Skeletal muscle tissue (tissue), 4 donors: Measurements from ENCODE around the gene GLIS1. TPM values are rescaled to one million over a fixed set of nuclear protein-coding genes. Genes with fewer than 3 reads are reported as not detected.

Experiments
- H3K27ac ChIP-seq: one replicate; pipeline ENCODE4 v1.7.0; 2013; ENCODE audit warnings: mild to moderate bottlenecking, low read depth, low read length, inconsistent platforms
- H3K27me3 ChIP-seq, 3 donors: one replicate each; pipeline ENCODE4 v1.7.0; 2013; ENCODE audit warnings: low read length in 3 of 3; ENCODE audit not compliant: control insufficient read depth in 3 of 3, insufficient read depth in 3 of 3
- H3K36me3 ChIP-seq, 3 donors: one replicate each; pipeline ENCODE4 v1.7.0; 2013; ENCODE audit warnings: low read length in 3 of 3; ENCODE audit not compliant: control insufficient read depth in 3 of 3, insufficient read depth in 3 of 3
- H3K4me1 ChIP-seq, 3 donors: one replicate each; pipeline ENCODE4 v1.7.0; 2013; ENCODE audit warnings: low read length in 3 of 3, mild to moderate bottlenecking in 3 of 3; ENCODE audit not compliant: control insufficient read depth in 3 of 3, insufficient read depth in 3 of 3
- H3K4me3 ChIP-seq, 3 donors: one replicate each; pipeline ENCODE4 v1.7.0; 2013; ENCODE audit warnings: low read length in 3 of 3
- H3K9ac ChIP-seq, 3 donors: one replicate each; pipeline ENCODE4 v1.7.0; 2013; ENCODE audit warnings: low read length in 3 of 3, mild to moderate bottlenecking in 3 of 3, moderate library complexity in 2 of 3, low read depth in 1 of 3
- H3K9me3 ChIP-seq, 3 donors: one replicate each; pipeline ENCODE4 v1.7.0; 2013; ENCODE audit warnings: low read length in 3 of 3; ENCODE audit not compliant: control insufficient read depth in 3 of 3
- total RNA-seq: library from RNA; depleted of rRNA; stranded (reverse); fragments of >200 nt; gene quantifications from one replicate; pipeline ENCODE4 v1.2.3, GENCODE V29; 2014
- donor health status: Osteomylitis.

GLIS1 gene
- total RNA-seq, 1 donor from 2014 or later: not detected

DNA sequence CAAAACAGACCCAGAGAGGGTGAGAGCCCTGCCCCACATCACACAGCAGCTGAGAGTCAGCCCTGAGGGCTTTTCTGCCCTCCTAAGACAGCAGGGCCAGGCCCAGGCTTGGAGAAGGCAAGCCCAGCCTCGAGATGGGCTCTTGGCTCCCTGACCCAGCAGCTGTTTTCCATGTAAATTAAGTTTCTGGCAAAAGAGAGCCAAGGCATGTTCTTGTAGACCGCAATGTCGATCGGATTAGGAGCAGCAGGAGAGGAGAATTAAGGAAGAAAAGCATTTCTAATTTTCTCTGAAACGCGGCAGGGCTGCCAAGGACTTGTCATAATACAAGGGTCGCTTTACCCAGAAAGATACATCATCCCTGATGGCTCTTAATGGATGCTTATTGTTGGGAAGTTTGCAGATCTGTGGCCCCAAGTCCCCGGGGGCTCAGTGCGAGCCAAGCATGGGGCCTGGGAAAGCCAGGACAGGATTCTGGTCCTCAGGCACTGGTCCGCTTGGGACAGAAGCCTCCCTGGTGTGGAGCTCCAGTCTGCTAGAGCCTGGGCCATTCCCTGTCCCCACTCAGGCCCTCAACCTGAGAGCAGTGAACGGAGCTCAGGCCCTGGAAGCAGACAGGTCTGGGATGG, 216.9 kb downstream of the GLIS1 start:
- peak overlapping the region in 1 of 3 donors; percentile 16 for H3K9ac ChIP-seq
- peaks cover 29 to 44% (median 32%) of the 10 kb centered on the region in 3 donors for H3K4me1 ChIP-seq
- no peaks in the 10 kb centered on the region for H3K9me3 ChIP-seq
- peaks cover 0 to 3% (median 0%) of the 10 kb centered on the region in 3 donors for H3K27me3 ChIP-seq
- H3K4me3 ChIP-seq: no peak overlapping the region
- no peaks in the 10 kb centered on the region for H3K36me3 ChIP-seq
- H3K27ac ChIP-seq: no peak overlapping the region

DNA sequence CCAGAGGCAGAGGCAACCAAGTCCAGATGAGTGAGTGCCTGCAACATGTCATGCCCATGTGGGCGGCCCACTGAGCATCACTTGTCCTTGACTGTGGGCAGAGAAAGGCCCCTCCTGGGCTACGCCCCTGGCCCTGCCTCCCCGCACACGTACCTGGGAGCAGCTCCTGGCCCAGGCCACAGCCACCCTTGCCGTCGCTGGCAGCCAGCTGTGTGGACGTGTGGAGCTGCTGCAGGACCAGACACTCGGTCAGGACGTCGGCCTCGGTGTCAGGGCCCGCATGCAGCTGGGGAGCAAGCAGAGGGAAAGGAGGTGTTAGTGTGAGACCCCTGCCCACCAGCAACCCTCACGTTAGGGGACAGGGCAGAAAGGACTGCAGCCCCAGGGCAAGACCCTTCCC, 218.5 kb downstream of the GLIS1 start:
- Histone ChIP-seq H3K4me1 (peaks cover 22 to 35% (median 23%) of the 10 kb centered on the region in 3 donors), H3K27ac (no peak overlapping the region), H3K9ac (no peak overlapping the region), H3K27me3 (no peaks in the 10 kb centered on the region), H3K9me3 (no peaks in the 10 kb centered on the region), H3K4me3 (no peak overlapping the region), H3K36me3 (no peaks in the 10 kb centered on the region)

DNA sequence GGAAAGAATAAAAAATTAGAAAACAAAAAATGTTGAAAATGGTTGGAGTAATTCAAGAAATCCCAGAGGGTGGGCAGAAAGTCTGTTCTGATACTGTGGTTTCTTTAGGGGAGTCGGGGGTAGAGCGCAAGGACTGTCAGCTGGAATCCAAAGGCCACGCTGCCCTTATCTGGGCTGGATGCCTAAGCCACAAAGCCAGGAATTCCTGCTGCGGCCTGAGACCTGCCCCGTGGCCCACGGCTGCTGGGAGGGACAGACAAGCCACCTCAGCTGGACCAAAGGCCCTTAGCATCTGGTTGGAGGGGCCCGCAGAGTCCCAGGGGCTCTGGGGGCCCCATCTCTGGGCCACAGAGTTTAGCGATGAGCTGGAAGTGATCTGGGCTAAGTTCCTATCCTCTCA, 219.5 kb downstream of the GLIS1 start:
- Histone ChIP-seq H3K4me3 (no peak overlapping the region), H3K27me3 (no peaks in the 10 kb centered on the region), H3K36me3 (no peaks in the 10 kb centered on the region), H3K27ac (no peak overlapping the region), H3K9me3 (no peaks in the 10 kb centered on the region), H3K4me1 (peaks cover 16 to 28% (median 18%) of the 10 kb centered on the region in 3 donors), H3K9ac (peak overlapping the region in 1 of 3 donors; percentile 16)

DNA sequence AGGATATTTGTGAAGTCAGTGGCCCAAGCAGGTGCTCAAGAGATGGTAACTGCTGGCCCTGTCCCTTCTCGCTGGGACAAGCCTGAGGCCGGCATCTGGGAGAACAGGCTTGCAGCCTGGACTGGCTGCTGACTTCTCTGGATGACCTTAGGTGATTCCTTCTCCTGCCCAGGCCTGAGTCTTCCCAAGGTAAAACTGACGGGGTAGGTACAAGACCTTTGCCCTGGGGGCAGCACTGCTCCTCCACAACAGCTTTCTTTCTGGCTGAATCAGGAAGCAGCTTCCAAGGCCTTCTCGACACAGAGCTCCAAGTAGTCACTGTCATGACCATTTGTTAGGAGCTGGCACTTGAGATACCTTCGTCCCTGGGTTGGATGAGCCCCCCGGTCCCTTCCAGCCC, 220.2 kb downstream of the GLIS1 start:
- Histone ChIP-seq H3K27me3 (no peaks in the 10 kb centered on the region), H3K36me3 (no peaks in the 10 kb centered on the region), H3K4me1 (peaks cover 16 to 25% (median 18%) of the 10 kb centered on the region in 3 donors), H3K4me3 (no peak overlapping the region), H3K9me3 (no peaks in the 10 kb centered on the region), H3K9ac (no peak overlapping the region), H3K27ac (no peak overlapping the region)

DNA sequence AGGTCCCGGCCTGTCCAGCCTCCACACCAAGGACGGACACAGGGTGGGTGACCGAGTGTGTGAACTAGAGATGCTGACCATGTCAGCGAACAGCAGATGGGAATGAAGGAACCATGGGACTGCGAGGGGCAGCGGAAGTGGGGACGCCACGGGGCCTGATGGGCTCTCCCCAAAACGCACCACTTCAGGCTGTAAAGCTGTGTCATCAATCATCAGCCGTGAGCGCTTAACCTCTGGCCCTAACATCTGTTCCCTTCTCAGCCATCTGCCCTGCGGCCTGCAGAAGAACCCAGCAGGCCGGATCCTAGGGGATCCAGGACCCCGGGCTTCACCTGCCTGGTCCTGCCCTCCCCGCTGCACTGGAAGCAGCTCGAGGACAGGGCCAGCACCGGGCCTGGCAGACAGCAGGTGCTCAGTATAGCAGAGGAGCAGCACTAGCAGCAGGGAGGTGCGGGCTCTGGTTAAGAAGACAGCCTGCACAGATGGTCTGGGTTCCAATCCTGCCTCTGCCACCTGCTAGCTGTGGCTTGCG, 221.1 kb downstream of the GLIS1 start:
- Histone ChIP-seq H3K27ac (no peak overlapping the region), H3K27me3 (no peaks in the 10 kb centered on the region), H3K4me1 (peaks cover 16 to 25% (median 18%) of the 10 kb centered on the region in 3 donors), H3K36me3 (no peaks in the 10 kb centered on the region), H3K4me3 (no peak overlapping the region), H3K9me3 (no peaks in the 10 kb centered on the region), H3K9ac (no peak overlapping the region)

DNA sequence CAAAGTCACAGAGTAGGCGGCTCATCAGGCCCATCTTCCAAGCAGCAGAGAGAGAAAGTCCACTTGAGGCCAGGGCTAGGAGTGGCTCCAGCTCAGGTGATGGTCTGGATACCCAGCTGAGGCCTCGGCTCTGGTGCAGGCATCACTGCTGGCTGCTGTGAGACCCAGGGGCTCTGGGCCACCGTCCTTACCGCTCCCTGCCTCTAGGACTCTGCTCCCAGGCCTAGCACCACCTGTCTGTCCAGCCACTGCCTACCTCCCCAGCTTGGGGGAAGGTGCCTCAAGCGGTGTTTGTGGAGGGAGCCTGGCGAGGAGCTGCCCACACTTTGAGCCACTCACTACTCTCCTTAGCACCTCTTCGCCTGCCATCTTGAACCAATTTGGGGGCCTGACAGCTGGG, 221.9 kb downstream of the GLIS1 start:
- Histone ChIP-seq H3K27me3 (no peaks in the 10 kb centered on the region), H3K4me3 (no peak overlapping the region), H3K36me3 (no peaks in the 10 kb centered on the region), H3K27ac (no peak overlapping the region), H3K9ac (no peak overlapping the region), H3K4me1 (peaks cover 16 to 22% (median 18%) of the 10 kb centered on the region in 3 donors), H3K9me3 (no peaks in the 10 kb centered on the region)

DNA sequence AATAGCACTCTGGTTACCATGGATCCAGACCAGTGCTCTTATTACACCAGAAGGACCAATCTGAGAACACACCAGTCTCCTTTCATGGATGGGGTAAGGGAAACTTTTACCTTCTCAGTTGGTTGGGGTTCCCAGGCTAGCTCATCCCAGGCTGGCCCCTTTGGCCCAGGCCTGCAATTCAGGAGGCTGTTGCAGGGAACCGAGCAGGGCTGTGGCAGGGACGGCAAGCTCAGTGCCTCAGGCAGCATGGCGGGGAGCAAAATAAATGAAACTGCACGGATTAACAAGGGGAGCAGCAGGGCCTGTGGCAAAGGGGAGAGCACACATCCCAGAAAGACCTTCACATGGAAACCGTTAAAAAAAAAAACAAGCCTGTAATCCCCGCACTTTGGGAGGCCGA, 222.8 kb downstream of the GLIS1 start:
- H3K9me3 ChIP-seq: no peaks in the 10 kb centered on the region
- H3K27me3 ChIP-seq: no peaks in the 10 kb centered on the region
- no peak overlapping the region for H3K9ac ChIP-seq
- no peaks in the 10 kb centered on the region for H3K36me3 ChIP-seq
- peaks cover 8 to 17% (median 14%) of the 10 kb centered on the region in 3 donors for H3K4me1 ChIP-seq
- H3K27ac ChIP-seq: no peak overlapping the region
- no peak overlapping the region for H3K4me3 ChIP-seq

DNA sequence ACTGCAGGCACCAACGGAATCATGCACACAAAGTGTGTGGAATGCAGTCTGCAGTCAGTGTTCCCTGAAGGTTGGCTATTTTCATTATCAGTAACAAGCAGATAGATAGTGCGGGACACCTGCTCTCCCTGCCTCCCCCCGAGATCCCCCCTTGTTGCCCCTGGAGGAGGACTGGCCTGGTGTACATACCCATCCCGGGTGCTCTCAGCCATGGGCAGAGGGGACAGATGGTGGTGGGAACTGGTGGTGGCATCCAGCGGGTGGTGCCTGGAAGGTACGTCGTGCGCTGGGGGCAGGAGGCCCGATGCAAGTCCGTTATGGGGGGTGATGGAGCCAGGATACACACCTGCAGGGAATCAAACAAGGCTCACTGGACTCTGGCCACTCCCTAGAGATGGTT, 224.5 kb downstream of the GLIS1 start:
- Histone ChIP-seq H3K36me3 (no peaks in the 10 kb centered on the region), H3K27me3 (no peaks in the 10 kb centered on the region), H3K27ac (no peak overlapping the region), H3K4me3 (no peak overlapping the region), H3K9ac (no peak overlapping the region), H3K9me3 (no peaks in the 10 kb centered on the region), H3K4me1 (peaks cover 2 to 9% (median 2%) of the 10 kb centered on the region in 3 donors)

DNA sequence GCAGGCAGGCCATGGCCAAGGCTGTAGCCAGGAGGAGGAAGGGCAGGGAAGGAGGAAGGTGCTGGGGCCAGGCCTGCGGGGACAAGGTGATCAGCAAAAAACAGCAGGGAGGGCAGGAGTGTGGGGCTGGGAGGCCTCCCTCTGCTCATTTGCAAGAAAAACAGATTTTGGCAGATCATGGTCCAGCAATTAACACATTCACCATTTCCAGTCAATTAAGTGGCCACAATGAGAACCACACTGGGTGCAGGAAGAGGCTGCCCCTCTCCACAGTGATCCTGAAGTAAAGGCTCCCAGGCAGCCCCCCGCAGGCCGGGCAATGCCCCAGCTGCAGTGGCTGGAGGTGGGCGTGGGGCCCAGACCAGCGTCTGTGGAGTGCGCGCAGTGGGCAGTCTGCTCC, 225.1 kb downstream of the GLIS1 start:
- Histone ChIP-seq H3K4me3 (no peak overlapping the region), H3K9ac (no peak overlapping the region), H3K9me3 (no peaks in the 10 kb centered on the region), H3K36me3 (no peaks in the 10 kb centered on the region), H3K27me3 (no peaks in the 10 kb centered on the region), H3K27ac (no peak overlapping the region), H3K4me1 (peaks cover 0 to 6% (median 0%) of the 10 kb centered on the region in 3 donors)

DNA sequence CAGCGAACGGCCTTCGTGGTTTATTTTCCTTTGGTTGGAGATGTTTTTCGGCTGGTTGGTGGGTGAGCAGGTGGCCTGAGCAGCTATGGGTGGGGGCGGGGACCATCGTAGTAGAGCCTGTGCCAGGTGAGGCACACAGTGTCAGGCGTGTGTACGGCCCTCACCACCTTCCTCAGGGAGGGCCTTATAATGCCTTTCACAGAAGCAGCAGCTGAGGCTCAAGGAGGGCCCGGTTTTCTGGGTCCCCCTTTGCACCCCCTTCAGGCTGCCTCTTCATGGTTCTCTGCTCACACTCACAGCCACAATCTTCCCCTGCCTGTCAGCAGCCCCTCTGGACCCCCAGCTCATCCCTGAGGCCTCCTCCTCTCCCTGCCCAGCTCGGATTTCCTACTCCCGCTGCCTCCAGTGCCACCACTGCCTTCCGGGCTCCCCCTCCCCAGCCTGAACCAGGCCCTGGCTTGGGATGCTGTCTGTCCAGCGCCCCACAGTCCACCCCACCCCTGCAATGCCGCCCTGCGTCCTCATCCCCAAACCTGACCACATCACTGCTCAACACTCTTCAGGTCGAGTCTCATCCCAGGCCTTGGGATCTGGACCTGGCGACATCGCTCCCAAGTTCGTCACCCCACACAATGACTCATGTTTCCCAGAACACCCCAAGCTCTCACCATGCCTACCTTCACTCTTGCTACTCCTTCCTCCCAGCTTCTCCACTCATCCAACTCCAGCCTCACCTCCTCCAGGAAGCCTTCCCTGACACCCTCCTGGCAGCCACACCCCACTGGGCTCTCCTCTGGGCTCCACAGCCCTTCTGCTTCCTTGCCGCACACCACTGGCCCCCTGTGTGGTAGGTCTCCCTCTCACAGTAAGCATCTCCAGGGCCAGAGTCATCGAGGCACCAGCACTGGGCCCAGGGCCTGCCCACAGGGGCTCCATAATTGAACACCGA, 225.9 kb downstream of the GLIS1 start:
- H3K9me3 ChIP-seq: no peaks in the 10 kb centered on the region
- no peak overlapping the region for H3K27ac ChIP-seq
- peaks cover 0 to 6% (median 0%) of the 10 kb centered on the region in 3 donors for H3K4me1 ChIP-seq
- no peak overlapping the region for H3K9ac ChIP-seq
- H3K36me3 ChIP-seq: no peaks in the 10 kb centered on the region
- peaks cover 0 to 3% (median 0%) of the 10 kb centered on the region in 3 donors for H3K27me3 ChIP-seq
- H3K4me3 ChIP-seq: no peak overlapping the region
